Inflammatory macrophage (primary cell): ENCODE results near the gene NXPH3.

Source experiments
- DNase-seq, 2 donors: peaks; one replicate each; pipeline ENCODE4 v3.0.0-alpha.2; 2020 to 2022

Gene NXPH3

DNA sequence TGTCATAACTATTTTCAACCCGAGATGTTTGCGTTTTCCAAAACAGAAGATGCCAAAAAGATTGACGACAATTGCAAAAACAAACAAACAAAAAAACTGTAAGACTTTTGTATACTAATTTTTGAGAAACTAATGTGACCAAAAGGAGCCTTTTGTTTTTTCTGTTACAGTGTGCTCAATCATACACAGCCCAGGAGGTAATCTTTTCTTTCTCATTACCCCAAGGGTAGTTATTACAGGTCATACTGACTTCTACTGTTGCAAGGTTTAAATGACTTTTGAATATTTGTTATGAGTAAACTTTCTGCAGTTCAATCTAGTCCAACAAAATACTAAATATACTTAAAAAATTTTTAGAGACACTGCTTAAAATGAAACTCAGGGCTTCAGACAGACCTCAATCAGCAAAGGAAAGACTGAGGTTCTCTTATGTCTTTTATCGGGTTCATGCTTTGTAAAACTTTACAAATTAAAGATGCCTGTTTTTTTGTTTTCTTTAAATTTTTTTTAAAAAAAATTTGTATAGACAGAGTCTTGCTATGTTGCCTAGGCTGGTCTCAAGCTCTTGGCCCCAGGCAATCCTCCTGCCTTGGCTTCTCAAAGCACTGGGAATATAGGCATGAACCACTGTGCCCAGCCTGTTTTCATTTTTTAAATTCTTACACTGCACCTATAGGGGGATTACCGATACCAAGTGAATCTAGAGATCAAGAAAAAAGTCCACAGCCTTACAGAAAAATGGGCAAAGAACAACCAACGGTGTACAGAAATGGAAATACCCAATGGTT, 54.6 kb downstream of the NXPH3 start:
- DNase-seq = no peak

DNA sequence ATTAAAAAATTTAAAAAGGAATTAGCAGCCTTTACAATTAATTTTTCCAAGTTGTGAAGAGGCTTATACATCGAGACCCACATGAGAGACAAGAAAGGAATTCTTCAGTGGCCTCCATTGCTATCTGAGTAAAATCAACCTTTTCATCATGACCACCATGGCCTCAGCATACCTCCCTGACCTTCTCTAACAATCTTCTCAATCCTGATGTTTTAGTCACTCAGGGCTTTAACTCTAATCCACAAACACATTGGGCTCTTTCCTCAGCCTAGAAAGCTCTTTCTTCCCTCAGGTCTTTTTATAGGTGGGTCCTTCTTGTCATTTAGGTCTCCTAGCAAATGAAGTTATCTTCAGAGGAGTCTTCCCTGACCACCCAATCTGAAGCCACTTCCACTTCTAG, 55.8 kb downstream of the NXPH3 start:
- no peak for DNase-seq
